ENCODE data around the gene FARSA.
"Not testable (repeated sequence)": the region's sequence is repeated elsewhere in the genome, so short reads cannot be mapped to it uniquely, and the experiment has no call there.

The FARSA gene

DNA sequence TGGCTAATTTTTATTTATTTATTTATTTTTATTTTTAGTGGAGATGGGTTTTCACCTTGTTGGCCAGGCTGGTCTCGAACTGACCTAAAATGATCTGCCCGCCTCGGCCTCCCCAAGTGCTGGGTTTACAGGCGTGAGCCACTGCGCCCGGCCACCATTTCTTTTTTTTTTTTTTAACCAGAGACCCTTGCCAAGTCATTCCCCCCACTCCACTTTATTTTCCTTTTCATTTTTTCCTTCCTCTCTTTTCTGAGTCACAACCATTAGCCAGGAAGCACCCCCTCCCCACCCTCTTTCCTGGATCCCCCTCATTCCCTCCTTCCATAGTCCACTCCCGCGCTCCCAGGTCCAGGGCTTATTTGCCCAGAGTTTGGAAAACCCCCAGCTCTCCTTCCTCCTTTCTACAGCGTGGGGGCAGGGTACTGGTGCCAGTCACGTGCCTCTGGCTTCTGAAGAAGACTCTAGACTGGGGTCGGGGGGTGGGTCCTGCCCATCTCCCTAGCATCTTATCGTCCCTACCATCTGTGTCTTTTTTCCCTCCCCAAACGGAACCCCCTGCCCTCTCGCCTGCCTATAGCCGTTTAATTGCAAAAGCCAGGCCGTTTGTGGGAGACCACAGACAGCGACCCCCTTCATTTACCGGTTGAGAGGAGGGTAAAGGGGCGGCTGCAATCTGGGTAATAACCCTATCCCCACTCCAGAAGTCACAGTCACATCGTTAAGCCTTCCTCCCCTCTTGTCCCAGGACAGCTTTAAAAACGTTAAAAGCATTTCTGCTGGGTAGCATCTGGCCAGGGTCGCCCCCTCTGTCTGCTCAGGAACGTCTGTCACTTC, 3.8 kb upstream of the FARSA start:
- DNase-seq, result peak; percentile 73

- no peak for DNase-seq
Observed at GRCh38 chr19:12936582-12936981, 3.1 kb upstream of the FARSA start.

GRCh38 chr19:12935071-12935470, 1.6 kb upstream of the FARSA start:
- DNase-seq, result no peak

DNA sequence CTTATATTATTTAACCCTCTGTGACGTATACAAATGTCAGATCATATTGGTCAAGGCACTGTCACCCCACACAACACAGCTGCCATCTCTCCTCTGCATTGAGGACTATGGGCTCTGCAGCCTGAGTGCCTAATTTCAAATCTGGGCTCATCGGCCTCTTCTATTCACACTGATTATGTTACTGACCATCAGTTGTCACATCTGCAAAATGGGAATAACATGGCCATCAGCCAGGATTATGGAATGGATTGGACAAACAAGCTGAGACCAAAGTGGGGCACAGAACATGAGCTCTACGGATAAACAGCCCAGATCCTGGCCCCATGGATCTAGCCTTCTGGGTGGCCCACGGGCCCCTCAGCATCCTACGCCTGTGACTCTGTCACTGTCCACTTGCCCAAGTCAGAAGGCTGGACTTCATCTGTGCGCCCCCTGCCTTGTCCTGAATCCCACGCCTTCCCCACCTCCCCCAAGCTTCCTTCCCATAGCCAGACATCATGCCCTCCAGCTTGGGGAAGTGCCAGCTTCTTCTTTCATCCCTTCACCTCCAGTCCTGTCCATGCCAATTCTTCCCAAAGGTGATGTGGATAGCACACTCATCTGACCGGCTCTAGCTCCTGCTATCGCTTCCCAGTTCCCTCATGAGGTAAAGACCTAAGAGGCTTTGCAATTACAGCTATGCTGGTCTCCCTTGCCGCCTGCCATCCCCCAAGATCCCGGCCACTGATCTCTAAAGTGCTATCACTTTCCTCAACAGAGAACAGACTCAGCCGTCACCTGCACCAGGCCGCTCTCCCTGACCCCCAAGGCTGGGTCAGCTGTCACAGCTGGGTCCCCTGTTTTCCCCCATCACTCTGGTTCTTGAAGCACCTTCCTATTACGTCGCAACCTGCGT, 872 bp downstream of the FARSA start:
- no peak for DNase-seq

- DNase-seq, result no peak
Observed at GRCh38 chr19:12930002-12930645, 3.4 kb downstream of the FARSA start.

DNA sequence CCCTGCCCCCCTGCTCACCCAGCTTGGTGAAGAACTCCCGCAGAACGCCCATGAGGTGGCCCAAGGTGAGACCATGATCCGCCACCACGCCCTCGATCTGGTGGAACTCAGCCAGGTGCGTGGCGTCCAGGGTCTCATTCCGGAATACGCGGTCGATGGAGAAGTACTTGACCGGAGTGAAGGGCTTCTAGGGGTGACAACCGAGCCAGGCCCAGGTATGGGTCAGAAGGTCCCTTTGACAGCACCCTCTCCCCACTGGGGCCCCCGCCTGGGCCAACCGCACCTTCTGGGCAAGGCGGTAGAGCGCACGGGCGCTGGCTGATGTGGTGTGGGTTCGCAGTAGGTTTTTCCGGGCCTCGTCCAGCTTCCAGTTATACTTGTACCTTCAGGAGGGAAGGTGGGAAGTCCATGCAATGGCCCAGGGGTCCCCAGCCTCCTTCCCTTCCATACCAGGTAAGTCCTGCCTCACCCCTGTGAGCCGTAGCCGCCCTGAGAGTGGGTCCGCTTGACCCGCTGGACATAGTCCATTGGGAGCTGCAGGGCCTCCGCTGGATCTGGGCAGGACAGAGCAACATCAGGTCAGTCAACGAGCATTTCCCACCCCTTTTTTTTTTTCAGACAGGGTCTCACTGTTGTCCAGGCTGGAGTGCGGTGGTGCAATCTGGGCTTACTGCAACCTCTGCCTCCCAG, 8.7 kb downstream of the FARSA start:
- no peak for DNase-seq

- DNase-seq, result no peak
Observed at GRCh38 chr19:12922959-12923358, 10.6 kb downstream of the FARSA start.

DNA sequence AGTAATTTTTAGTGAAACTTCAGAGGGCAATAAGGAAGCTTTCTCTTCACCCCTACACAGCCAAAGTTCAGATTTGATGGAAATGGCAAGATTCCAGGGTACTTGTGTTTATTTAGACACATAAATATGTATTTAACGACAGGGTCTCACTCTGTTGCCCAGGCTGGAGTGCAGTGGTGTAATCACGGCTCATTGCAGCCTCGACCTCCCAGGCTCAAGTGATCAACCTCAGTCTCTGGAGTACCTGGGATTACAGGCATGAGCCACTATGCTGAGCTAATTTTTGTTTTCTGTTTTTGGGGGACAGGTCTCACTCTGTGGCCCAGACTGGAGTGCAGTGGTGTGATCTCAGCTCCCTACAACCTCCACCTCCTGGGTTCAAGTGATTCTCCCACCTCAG, 12.5 kb downstream of the FARSA start:
- DNase-seq, result no peak

- DNase-seq, result no peak
Observed at GRCh38 chr19:12918253-12918652, 15.3 kb downstream of the FARSA start.

DNA sequence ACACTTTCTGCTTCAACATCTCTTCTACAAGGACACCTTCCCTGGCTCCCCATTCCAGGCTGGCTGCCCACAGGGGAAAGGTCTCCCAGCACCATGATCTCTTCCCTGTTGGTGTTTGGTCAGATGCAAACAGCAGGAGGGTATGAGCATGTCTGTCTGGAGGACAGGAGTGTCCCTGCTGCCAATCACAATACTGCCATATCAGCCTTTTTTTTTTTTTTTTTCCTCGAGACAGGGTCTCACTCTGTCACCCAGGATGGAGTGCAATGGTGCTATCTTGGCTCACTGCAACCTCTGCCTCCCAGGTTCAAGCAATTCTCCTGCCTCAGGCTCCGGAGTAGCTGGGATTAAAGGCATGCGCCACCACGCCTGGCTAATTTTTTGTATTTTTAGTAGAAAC, 17.7 kb downstream of the FARSA start:
- DNase-seq, result not testable (repeated sequence)

- peak; percentile 75 for DNase-seq
Observed at GRCh38 chr19:12913851-12914690, 19.4 kb downstream of the FARSA start.

GRCh38 chr19:12913011-12913561, 20.4 kb downstream of the FARSA start:
- no peak for DNase-seq

DNA sequence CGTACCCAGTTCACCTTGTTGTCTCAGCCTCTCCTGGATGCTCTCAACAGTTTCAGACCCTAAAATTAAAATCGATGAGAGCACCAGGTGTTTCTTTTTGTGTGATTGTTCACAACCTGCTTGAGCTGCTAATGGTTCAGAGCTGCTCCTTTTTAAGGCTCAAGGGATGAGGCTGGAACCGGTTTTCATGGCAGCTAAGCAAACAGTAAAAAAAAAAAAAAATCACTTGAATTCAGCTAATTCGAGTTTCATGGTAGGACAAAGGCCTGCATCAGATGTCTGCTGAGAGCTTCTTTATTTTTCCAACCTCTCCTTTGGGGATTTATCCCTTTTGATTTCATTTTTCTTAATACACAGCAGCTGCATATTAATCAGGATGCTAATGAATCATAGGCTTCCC, 20.9 kb downstream of the FARSA start:
- no peak for DNase-seq

DNA sequence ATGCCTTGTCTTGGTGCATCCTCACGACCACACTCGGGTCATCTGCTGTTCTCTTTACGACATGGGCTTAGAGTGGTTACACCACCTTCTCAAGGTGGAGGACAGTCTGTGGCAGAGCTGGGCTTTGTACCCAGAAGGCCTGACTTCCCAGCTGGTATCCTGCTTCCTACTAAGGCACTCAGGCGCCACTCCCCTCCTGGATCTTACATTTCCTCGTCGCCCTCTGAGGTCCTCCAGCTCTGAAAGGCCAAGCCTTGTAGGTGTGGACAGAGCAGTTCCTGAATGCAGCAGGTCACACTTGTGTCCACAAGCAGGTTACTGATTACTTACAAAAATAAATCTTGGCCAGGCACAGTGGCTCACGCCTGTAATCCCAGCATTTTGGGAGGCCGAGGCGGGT, 26.3 kb downstream of the FARSA start:
- DNase-seq, result no peak

- no peak for DNase-seq
Observed at GRCh38 chr19:12899891-12900518, 33.5 kb downstream of the FARSA start.

- DNase-seq, result no peak
Observed at GRCh38 chr19:12896460-12896859, 37.1 kb downstream of the FARSA start.

DNA sequence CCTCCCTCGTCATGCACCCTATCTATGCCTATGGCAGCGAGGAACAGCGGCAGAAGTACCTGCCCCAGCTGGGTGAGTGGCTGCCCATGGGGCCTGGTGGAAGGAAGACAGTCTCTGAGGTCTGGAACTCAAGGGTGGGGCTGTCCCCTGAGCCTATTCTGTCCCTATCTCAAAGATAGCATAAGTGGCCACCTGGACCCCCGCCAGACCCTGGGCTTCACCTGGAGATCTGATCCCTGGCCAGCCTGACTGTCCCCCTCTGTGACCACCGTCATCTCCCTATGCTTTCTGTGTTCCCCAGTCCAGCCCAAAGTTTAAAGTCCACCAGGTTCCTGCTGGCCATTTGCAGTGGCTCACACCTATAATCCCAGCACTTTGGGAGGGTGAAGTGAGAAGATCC, 39.9 kb downstream of the FARSA start:
- DNase-seq, result no peak

DNA sequence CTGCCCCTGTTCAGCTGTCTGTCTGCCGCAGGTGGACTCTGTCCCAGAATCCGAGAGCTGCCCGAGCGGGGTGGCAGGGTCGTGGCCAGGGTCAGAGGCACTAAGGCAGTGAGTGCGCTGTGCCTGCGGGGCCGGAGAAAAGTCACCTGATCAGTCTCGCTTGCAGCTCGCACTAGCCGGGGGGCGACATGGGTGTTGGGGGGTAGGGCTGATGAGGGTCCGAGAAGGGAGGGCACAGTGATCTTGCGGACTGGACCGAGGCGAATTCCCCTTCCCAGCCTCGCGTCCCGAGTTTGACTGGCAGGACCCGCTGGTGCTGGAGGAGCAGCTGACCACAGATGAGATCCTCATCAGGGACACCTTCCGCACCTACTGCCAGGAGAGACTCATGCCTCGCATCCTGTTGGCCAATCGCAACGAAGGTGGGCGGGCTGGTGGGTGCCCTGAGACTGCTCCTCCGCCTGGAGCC, 41.9 kb downstream of the FARSA start:
- DNase-seq, result no peak

GRCh38 chr19:12890787-12891552, 42.5 kb downstream of the FARSA start, which contains the start of gene GCDH:
Gene GCDH (plus strand): TSS chr19:12891160. CDS start chr19:12891305, 145 bp downstream.
- peak; percentile 94 for DNase-seq

- DNase-seq, result not testable (repeated sequence)
Observed at GRCh38 chr19:12890299-12890786, 43.2 kb downstream of the FARSA start.
